Adrenal gland (tissue), 5 donors: ENCODE measurements around the gene EPHB1.

Experiments used
- CTCF ChIP-seq, 6 experiments: fragments of 450-650 bp in 4 of 6; fragments of 200-600 bp in 2 of 6; sonication (generic) in 1 of 6; IDR thresholded peaks; 1 replicate in 5 of 6; 2 replicates in 1 of 6; pipeline versions ENCODE4 v1.5.1 to v1.8.0; 2016 to 2021; ENCODE audit warnings: antibody characterized with exemption in 6 of 6, mild to moderate bottlenecking in 2 of 6, moderate library complexity in 1 of 6
- POLR2A ChIP-seq, 2 donors: fragments of 450-650 bp; IDR thresholded peaks; one replicate each; pipeline ENCODE4 v1.6.1; 2017; ENCODE audit warnings: antibody characterized with exemption in 2 of 2, mild to moderate bottlenecking in 2 of 2, moderate library complexity in 1 of 2
- donor health status: DM: no; HTN: no; CAD: no.

- TF ChIP-seq CTCF (IDR thresholded peaks at IDR 0.05) = no peak
- TF ChIP-seq POLR2A (IDR thresholded peaks at IDR 0.05) = no peak
These were observed 115.0 kb downstream of the EPHB1 start for GRCh38 chr3:134910026-134910425.
